Measurements from ENCODE around the gene S100PBP. TPM values are rescaled to one million over a fixed set of nuclear protein-coding genes. Genes with fewer than 3 reads are reported as not detected.

Gene S100PBP
- total and polyA plus RNA-seq, 10 of the 15 experiments (the other 5 are each of a cell fraction or from before 2014, with no cell fraction given): 17.0 to 98.3 (median 40.6) TPM

DNA sequence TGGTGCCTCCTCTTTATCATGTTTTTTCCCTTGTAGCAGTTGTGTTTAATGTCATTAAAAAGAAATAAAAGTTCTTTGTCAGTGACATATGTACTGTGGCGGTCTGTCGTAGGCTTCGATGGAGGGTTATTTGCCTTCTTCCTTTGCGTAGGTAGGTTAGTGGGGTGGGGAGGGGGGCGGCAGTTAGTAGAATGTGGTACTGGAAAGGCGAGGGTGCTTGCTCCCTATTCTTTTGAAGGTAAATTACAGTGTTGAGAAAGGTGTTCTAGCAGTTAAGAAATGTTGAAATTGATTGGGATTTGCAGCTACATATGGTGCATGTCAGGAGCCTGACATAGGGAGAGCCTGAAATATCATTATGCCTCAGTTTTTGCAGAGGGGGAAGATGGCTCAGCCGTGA is 41.3 kb downstream of the S100PBP start:
- in situ Hi-C loops (cut with MboI) (no loop called here), intact Hi-C loops (cut with micrococcal nuclease; ENCODE audit: unreplicated experiment) (no loop called here)
- H3K4me2 ChIP-seq (ENCODE audit: control insufficient read depth, insufficient read depth): no peak overlapping the region
- ChIA-PET RAD21 (ENCODE audit: unreplicated experiment) (no interaction called here), SMC1A (ENCODE audit: uncharacterized antibody, unreplicated experiment) (interaction anchor here (1.5 to 1.6 kb wide), 2 partner anchors 9 to 29 kb away, joined by 4 to 5 read pairs; no protein-coding TSS in a partner anchor), POLR2A (no interaction called here), CTCF (interaction anchor here (1.5 to 6.5 kb wide), 3 partner anchors 14 to 86 kb away, joined by 3 to 37 read pairs (median 22); no protein-coding TSS in a partner anchor)
- no peaks in the 10 kb centered on the region for H3K9me3 ChIP-seq (replicated peaks; ENCODE audit: control insufficient read depth, insufficient read depth, low read length)
- DNase-seq (ENCODE audit: low read depth, low spot score): no peak
- H3K4me3 ChIP-seq: no peak overlapping the region
- H2AFZ ChIP-seq (ENCODE audit: control insufficient read depth, low read depth, low read length): no peak overlapping the region
- TF ChIP-seq, protein P1, sequence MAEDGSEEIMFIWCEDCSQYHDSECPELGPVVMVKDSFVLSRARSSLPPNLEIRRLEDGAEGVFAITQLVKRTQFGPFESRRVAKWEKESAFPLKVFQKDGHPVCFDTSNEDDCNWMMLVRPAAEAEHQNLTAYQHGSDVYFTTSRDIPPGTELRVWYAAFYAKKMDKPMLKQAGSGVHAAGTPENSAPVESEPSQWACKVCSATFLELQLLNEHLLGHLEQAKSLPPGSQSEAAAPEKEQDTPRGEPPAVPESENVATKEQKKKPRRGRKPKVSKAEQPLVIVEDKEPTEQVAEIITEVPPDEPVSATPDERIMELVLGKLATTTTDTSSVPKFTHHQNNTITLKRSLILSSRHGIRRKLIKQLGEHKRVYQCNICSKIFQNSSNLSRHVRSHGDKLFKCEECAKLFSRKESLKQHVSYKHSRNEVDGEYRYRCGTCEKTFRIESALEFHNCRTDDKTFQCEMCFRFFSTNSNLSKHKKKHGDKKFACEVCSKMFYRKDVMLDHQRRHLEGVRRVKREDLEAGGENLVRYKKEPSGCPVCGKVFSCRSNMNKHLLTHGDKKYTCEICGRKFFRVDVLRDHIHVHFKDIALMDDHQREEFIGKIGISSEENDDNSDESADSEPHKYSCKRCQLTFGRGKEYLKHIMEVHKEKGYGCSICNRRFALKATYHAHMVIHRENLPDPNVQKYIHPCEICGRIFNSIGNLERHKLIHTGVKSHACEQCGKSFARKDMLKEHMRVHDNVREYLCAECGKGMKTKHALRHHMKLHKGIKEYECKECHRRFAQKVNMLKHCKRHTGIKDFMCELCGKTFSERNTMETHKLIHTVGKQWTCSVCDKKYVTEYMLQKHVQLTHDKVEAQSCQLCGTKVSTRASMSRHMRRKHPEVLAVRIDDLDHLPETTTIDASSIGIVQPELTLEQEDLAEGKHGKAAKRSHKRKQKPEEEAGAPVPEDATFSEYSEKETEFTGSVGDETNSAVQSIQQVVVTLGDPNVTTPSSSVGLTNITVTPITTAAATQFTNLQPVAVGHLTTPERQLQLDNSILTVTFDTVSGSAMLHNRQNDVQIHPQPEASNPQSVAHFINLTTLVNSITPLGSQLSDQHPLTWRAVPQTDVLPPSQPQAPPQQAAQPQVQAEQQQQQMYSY (CRISPR knock-in tag; IDR thresholded peaks at IDR 0.05): no peak
- WGBS (ENCODE audit: insufficient coverage, insufficient replicate concordance, low lambda C conversion rate, missing lambda C conversion rate): 87% methylated on average over 7 of the region's 7 CpGs
- no peak overlapping the region for H3K27ac ChIP-seq (ENCODE audit: control insufficient read depth, insufficient read depth)
- no peaks in the 10 kb centered on the region for H3K79me2 ChIP-seq (ENCODE audit: control insufficient read depth, insufficient read depth, low read length)
- no peak overlapping the region for H3K9ac ChIP-seq (ENCODE audit: control insufficient read depth, insufficient read depth, low read length)
- H3K27me3 ChIP-seq (replicated peaks in 1 of 2; ENCODE audit: control insufficient read depth in 2 of 2, insufficient read depth in 2 of 2, low read length in 1 of 2): no peaks in the 10 kb centered on the region
- no TSS peak for BruUV-seq (replicated peaks)
- FAIRE-seq: no peak
- no peak for ATAC-seq
- no peaks in the 10 kb centered on the region for H4K20me1 ChIP-seq (ENCODE audit: control insufficient read depth, insufficient read depth)
- H3K4me1 ChIP-seq (ENCODE audit: control insufficient read depth, insufficient read depth, low read length): no peaks in the 10 kb centered on the region
- H3K36me3 ChIP-seq (ENCODE audit: control insufficient read depth in 2 of 2, insufficient read depth in 2 of 2, low read length in 1 of 2): peaks cover 6 to 35% of the 10 kb centered on the region in 2 experiments

DNA sequence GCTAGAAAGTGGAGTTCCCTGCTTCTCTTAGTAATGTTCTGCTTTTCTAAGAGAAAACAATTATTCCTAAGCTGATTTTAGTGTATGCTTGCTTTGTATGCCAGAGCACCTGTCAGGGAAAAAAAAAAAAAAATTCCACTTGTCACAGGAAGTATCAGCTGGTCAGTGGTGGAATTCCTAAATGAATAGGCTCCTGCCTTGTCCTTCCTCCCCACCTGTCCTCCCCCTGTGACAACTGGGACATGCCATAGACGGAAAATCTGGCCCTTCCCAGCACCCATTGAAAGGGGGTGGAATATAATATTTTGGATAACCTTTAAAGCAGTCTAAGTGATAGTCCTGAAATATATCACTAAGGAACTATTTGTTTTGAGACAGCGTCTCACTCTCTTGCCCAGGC is 42.5 kb downstream of the S100PBP start:
- no TSS peak for BruUV-seq (replicated peaks)
- Histone ChIP-seq H3K4me3 (no peak overlapping the region), H2AFZ (ENCODE audit: control insufficient read depth, low read depth, low read length) (no peak overlapping the region), H3K4me1 (ENCODE audit: control insufficient read depth, insufficient read depth, low read length) (no peaks in the 10 kb centered on the region), H3K79me2 (ENCODE audit: control insufficient read depth, insufficient read depth, low read length) (no peaks in the 10 kb centered on the region), H3K9me3 (replicated peaks; ENCODE audit: control insufficient read depth, insufficient read depth, low read length) (no peaks in the 10 kb centered on the region), H3K4me2 (ENCODE audit: control insufficient read depth, insufficient read depth) (no peak overlapping the region), H3K9ac (ENCODE audit: control insufficient read depth, insufficient read depth, low read length) (no peak overlapping the region), H3K27me3 (replicated peaks in 1 of 2; ENCODE audit: control insufficient read depth in 2 of 2, insufficient read depth in 2 of 2, low read length in 1 of 2) (no peaks in the 10 kb centered on the region), H3K27ac (ENCODE audit: control insufficient read depth, insufficient read depth) (no peak overlapping the region), H3K36me3 (ENCODE audit: control insufficient read depth in 2 of 2, insufficient read depth in 2 of 2, low read length in 1 of 2) (peaks cover 8 to 35% of the 10 kb centered on the region in 2 experiments), H4K20me1 (ENCODE audit: control insufficient read depth, insufficient read depth) (no peaks in the 10 kb centered on the region)
- no peak for DNase-seq (ENCODE audit: low read depth, low spot score)
- POLR2A ChIA-PET: interaction anchor here (0.7 kb wide), 1 partner anchor 234 kb away, joined by 4 read pairs; no protein-coding TSS in a partner anchor
- in situ Hi-C loops (cut with MboI) (no loop called here), intact Hi-C loops (cut with micrococcal nuclease; ENCODE audit: unreplicated experiment) (no loop called here)
- CTCF ChIA-PET: interaction anchor here (1.1 to 6.5 kb wide), 5 partner anchors 13 to 544 kb away, joined by 3 to 37 read pairs (median 3); no protein-coding TSS in a partner anchor
- WGBS (ENCODE audit: insufficient coverage, insufficient replicate concordance, low lambda C conversion rate, missing lambda C conversion rate): 100% methylated on average over 2 of the region's 2 CpGs
- SMC1A ChIA-PET (ENCODE audit: uncharacterized antibody, unreplicated experiment): interaction anchor here (1.3 to 1.6 kb wide), 2 partner anchors 10 to 148 kb away, joined by 4 read pairs; no protein-coding TSS in a partner anchor
- no peak for ATAC-seq
- no peak for FAIRE-seq
- RAD21 ChIA-PET (ENCODE audit: unreplicated experiment): no interaction called here
- no peak for TF ChIP-seq RFX5 (IDR thresholded peaks at IDR 0.05; ENCODE audit: low read depth, low read length)
- no peak for TF ChIP-seq PAX5 (IDR thresholded peaks at IDR 0.05; ENCODE audit: borderline replicate concordance, low read depth, low read length)
- TF ChIP-seq, protein P1 (CRISPR knock-in tag; IDR thresholded peaks at IDR 0.05): no peak
- TF ChIP-seq KAT2A (conservative IDR thresholded peaks at IDR 0.05; ENCODE audit: control insufficient read depth, low read depth, low read length): no peak
- TF ChIP-seq SRF (IDR thresholded peaks at IDR 0.05; ENCODE audit: low read depth in 2 of 2, low read length in 2 of 2): no peak
- no peak for TF ChIP-seq YBX1 (IDR thresholded peaks at IDR 0.05)
- no peak for TF ChIP-seq RB1 (IDR thresholded peaks at IDR 0.05; ENCODE audit: borderline replicate concordance)
- TF ChIP-seq CBX5 (IDR thresholded peaks at IDR 0.05; ENCODE audit: low read depth): no peak
- no peak for TF ChIP-seq SUPT20H (IDR thresholded peaks at IDR 0.05; ENCODE audit: borderline replicate concordance, control insufficient read depth, low read depth, low read length)

All from GM12878 (cell line).